Suppressor macrophage treated with lipopolysaccharide for 1 hour (primary cell): Measurements from ENCODE around the gene TSSK6.

ENCODE experiments used
- DNase-seq, 3 donors: peaks; one replicate each; pipeline ENCODE4 v3.0.0-alpha.2; 2020 to 2022

Gene TSSK6

GRCh38 chr19:19544257-19544953 lies 29.1 kb upstream of the TSSK6 start:
- DNase-seq, result no peak

DNA sequence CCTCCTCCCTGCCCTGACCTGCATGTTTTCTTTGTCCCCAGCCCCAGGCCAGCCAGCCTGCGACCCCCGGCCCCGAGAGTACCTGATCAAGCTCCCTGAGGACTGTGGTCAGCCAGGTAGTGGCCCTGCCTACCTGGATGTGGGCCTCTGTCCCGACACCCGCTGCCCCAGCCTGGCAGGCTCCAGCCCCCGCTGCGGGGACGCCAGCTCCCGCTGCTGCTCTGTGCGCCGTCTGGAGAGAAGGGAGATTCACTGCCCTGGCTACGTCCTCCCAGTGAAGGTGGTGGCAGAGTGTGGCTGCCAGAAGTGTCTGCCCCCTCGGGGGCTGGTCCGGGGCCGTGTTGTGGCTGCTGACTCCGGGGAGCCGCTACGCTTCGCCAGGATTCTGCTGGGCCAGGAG lies 28.3 kb upstream of the TSSK6 start:
- no peak for DNase-seq

- DNase-seq, result no peak
Observed at GRCh38 chr19:19543101-19543500, 27.8 kb upstream of the TSSK6 start.

DNA sequence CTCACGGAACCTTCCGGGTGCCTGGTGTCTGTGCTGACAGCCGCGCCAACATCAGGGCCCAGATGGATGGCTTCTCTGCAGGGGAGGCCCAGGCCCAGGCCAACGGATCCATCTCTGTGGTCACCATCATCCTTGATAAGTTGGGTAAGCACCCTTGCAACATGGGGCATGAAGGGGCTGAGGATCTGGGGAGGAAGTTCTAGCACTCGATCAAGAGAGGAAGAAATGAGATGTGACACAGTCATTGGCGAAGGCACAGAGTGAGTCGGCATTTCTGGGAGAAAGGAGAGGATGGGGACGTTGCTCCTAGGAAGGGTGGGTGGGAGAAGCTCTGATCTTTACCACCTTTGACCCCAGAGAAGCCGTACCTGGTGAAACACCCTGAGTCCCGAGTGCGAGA lies 27.2 kb upstream of the TSSK6 start:
- peak; percentile 51 to 56 (median 53) for DNase-seq

DNA sequence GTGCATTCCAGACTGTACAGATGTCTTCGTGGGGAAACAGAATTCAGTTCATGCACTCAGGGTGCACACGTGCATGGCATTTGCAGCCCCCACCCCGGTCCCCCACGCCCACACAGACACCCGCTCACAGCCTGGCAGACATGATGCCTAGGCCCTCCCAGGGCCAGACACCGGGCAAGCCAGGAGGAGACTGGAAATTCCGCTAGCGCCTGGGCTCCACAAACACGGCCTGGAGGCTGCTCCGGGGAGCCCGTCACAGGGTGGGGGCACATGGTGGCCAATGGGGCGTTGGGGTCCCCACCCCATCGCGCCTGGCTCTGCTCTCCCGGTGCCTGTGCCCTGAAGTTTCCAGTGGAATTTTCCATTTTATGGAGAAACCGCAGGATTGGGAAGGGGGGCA lies 26.3 kb upstream of the TSSK6 start:
- no peak for DNase-seq

DNA sequence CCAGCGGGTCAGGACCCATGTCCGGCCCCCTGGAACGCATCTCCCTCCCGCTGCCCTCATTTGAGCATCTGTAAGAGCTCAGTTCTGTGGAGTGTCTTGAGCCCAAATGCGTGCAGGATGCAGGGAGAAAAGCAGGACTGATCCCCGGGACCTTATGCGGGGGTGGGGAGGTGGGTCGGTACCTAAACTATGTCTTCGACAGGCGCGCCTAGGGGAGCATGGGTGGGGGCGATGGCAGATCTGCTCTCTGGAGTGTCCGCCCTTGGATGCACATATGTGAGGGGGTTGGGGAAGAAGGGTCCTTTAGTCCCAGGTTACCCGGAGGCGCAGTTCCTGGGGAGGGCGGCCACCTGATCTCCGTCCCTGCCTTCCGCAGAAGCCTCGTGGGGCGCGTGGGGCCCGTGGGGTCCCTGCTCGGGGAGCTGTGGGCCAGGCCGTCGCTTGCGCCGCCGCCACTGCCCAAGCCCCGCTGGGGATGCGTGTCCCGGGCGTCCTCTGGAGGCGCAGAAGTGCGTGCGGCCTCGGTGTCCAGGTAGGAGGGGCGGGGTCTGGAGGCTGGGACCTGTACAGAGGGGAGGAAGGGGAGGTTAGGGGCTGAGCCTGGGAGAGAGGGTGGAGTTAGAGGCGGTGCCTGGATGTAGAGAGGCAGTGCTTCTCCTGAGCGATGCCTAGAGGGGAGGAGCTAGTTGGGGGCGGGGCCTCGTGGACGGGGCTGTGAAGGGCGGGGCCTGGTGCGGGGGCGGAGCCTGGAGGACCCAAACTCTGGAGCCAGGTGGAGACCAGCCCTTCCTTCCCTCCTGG lies 25.6 kb upstream of the TSSK6 start:
- DNase-seq, result peak; percentile 52 to 72 (median 54)

DNA sequence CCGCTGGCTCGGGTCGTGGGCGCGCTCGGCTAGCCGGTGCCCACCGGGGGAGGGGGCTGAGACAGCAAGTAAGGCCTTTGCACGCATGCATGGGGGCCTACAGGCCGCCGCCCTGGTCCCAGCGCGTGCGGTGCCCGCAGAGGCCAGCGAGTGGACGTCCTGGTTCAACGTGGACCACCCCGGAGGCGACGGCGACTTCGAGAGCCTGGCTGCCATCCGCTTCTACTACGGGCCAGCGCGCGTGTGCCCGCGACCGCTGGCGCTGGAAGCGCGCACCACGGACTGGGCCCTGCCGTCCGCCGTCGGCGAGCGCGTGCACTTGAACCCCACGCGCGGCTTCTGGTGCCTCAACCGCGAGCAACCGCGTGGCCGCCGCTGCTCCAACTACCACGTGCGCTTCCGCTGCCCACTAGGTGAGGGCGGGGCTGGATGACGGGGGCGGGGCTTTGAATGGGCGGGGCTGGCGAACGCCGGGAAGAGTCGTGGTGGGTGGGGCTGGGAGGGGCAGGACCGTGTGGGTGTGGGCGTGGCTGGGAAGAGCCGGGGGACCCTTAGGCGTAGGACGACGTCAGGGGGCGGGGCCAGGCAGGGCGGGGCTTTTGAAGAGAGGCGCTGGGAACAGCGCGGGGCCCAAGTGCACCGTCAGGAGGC lies 24.8 kb upstream of the TSSK6 start:
- DNase-seq, result peak; percentile 75 to 92 (median 79)

- no peak for DNase-seq
Observed at GRCh38 chr19:19539698-19540063, 24.3 kb upstream of the TSSK6 start.

DNA sequence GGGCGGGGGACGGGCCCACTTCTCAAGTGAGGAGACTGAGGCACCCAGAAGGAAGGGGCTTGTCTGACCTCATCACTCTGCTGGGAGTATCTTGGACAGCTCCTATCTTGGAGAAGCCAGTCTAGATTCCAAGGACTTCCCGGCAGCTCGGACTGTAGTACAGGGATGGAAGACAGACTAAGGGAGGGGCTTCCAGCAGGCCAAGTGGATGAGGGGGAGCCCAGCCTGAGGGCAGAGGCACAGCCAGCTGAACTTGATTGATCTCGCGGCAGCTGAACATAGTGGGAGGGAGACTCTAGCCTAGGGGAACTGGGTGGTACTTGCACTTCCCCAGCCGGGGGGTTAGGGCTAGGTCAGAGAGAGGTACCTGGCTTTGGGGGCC lies 23.4 kb upstream of the TSSK6 start:
- DNase-seq, result no peak

GRCh38 chr19:19538061-19538784 lies 22.9 kb upstream of the TSSK6 start, which contains the start of gene CILP2:
Gene CILP2 (plus strand): TSS chr19:19538265. CDS start chr19:19538350, 85 bp downstream.
- peak in 2 of 3 donors; percentile 28 to 49 for DNase-seq

- DNase-seq, result peak; percentile 40 to 72 (median 58)
Observed at GRCh38 chr19:19537075-19538048, 22.0 kb upstream of the TSSK6 start.

DNA sequence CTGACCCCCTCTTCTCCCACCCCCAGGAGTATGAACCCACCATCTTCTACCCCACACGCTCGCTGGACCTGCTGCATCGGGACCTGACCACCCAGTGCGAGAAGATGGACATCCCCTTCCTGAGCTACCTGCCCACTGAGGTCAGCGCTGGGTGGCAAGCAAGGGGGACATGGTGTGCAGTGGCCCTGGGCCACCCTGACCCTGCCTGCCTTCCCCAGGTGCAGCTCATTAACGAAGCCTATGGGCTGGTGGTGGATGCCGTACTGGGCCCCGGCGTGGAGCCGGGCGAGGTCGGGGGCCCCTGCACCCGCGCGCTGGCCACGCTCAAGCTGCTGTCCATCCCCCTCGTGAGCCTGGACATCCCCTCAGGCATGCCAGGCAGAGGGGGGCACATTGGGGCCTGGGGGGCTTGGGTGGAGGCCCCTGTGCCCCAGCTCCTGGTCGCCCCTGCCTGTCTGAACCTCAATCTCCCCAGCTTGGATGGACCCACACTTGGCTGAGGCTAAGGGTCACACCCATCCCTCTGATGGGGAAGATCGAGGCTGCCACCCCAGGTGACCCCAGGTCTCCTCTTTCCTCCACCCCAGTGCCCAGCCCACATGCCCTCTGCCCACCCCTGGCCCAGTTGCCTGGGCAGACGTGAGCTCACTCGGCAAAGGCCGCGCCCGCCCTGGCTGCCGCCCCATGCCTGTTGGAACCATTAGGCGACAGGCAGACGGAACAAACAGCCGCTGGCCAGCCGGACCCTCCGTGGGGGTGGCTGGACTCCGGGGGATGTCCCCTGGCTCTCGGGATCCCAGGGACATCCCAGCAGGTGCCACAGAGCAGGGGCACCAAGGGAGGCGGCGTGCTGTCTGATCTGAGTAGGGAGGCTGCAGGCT lies 20.2 kb upstream of the TSSK6 start:
- no peak for DNase-seq

- DNase-seq, result no peak
Observed at GRCh38 chr19:19534556-19535265, 19.4 kb upstream of the TSSK6 start.

GRCh38 chr19:19533841-19534240 lies 18.5 kb upstream of the TSSK6 start:
- no peak for DNase-seq

- DNase-seq, result no peak
Observed at GRCh38 chr19:19532806-19533701, 17.7 kb upstream of the TSSK6 start.

DNA sequence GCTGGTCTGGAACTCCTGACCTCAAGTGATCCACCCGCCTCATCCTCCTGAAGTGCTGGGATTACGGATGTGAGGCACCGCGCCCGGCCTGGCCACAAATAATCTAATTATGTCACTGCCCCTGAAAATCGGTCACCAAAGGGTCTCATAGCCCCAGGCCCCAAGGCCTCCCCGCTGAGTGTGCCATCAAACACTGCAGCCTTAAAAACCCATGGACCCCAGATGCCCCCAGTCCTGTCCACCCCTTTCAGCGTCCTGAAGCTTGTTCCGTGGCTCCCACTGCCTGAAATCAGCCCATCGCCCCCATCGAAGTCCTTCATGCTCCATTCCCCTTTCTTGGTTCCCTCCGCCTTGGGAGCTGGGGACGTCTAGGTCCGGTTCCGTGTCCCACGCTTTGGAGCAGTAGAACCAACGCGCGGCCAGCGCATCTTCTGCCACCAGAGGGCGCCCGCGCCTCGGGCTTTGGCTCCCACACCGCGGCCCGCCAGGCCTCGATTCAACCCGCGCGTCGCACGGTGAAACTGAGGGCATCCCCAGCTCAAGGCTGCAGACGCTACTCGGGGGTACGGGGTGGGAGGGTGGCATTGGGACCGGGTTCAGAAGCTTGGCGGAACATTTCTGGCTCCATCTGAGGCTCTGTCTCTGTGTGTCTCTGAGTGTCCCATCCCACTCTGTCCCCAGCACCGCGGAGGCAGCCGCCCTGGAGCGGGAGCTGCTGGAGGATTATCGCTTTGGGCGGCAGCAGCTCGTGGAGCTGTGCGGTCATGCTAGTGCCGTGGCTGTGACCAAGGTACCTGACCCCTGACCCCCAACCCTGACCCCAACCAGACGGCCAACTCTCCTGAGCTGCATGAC lies 16.8 kb upstream of the TSSK6 start:
- peak; percentile 85 to 94 (median 90) for DNase-seq

GRCh38 chr19:19530889-19531288 lies 15.5 kb upstream of the TSSK6 start:
- DNase-seq, result no peak

GRCh38 chr19:19530423-19530804 lies 15.1 kb upstream of the TSSK6 start:
- peak; percentile 27 to 50 (median 27) for DNase-seq
